Measurements from ENCODE around the gene TSPEAR. TPM values are rescaled to one million over a fixed set of nuclear protein-coding genes. Genes with fewer than 3 reads are reported as not detected.
"Not testable (repeated sequence)": the region's sequence is repeated elsewhere in the genome, so short reads cannot be mapped to it uniquely, and the experiment has no call there.

Gene TSPEAR
- polyA plus RNA-seq, 1 of the 3 experiments (the other 2 are of a cell fraction) = 0.08 TPM

DNA sequence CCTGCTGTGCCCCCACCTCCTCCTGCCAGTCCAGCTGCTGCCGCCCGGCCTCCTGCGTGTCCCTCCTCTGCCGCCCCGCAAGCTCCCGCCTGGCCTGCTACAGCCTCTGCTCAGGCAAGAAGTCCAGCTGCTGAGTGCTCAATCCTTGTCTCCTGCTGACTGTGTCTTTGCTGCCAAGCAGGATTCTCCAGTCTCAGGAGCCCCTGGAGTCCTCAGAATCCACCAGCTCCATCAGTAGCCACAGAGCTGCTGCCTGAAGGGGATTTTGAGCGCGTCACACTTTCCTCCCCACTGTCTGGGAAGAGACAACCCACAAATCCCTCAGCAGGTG lies 64.2 kb downstream of the TSPEAR start:
- Histone ChIP-seq H3K79me2 (ENCODE audit: insufficient read depth) (no peaks in the 10 kb centered on the region), H3K27ac (ENCODE audit: low read depth in 2 of 2, low read length in 1 of 2) (no peak overlapping the region), H3K36me3 (replicated peaks in 1 of 2; ENCODE audit: control insufficient read depth in 1 of 2, insufficient read depth in 2 of 2, low read length in 1 of 2) (no peaks in the 10 kb centered on the region), H3K9me3 (0 out of 2 replicates have a peak, but pooled peaks cover 5% of the 10 kb centered on the region), H3K9me2 (no peaks in the 10 kb centered on the region), H3K9ac (no peak overlapping the region), H3K4me1 (ENCODE audit: control insufficient read depth in 1 of 2, insufficient read depth in 2 of 2, low read depth in 1 of 2, low read length in 1 of 2) (no peaks in the 10 kb centered on the region), H2AFZ (ENCODE audit: low read depth) (no peak overlapping the region), H3F3A (replicated peaks; ENCODE audit: insufficient read depth) (no peaks in the 10 kb centered on the region), H4K20me1 (ENCODE audit: insufficient read depth) (no peaks in the 10 kb centered on the region), H3K27me3 (ENCODE audit: insufficient read depth) (peaks cover 38% of the 10 kb centered on the region), H3K4me2 (no peak overlapping the region), H3K4me3 (ENCODE audit: low read depth in 2 of 2, low read length in 1 of 2) (no peak overlapping the region)
- whole genome bisulfite sequencing (ENCODE audit: low lambda C conversion rate) = 14% methylated on average over 6 of the region's 8 CpGs
- POLR2A ChIA-PET = no interaction called here
- no peak for DNase-seq
- TF ChIP-seq CHD2 (IDR thresholded peaks at IDR 0.05; ENCODE audit: low read length, partially characterized antibody) (no peak), YY1 (IDR thresholded peaks at IDR 0.05; ENCODE audit: low read depth) (no peak), GABPA (IDR thresholded peaks at IDR 0.05; ENCODE audit: low read depth) (no peak), SMC3 (IDR thresholded peaks at IDR 0.05; ENCODE audit: low read depth, low read length) (no peak), MXI1 (IDR thresholded peaks at IDR 0.05; ENCODE audit: low read depth, low read length) (no peak), SIN3A (IDR thresholded peaks at IDR 0.05; ENCODE audit: borderline replicate concordance, low read depth, low read length) (no peak), FOXJ3 (CRISPR knock-in tag; IDR thresholded peaks at IDR 0.05) (no peak)
- TF ChIP-seq, protein P1, sequence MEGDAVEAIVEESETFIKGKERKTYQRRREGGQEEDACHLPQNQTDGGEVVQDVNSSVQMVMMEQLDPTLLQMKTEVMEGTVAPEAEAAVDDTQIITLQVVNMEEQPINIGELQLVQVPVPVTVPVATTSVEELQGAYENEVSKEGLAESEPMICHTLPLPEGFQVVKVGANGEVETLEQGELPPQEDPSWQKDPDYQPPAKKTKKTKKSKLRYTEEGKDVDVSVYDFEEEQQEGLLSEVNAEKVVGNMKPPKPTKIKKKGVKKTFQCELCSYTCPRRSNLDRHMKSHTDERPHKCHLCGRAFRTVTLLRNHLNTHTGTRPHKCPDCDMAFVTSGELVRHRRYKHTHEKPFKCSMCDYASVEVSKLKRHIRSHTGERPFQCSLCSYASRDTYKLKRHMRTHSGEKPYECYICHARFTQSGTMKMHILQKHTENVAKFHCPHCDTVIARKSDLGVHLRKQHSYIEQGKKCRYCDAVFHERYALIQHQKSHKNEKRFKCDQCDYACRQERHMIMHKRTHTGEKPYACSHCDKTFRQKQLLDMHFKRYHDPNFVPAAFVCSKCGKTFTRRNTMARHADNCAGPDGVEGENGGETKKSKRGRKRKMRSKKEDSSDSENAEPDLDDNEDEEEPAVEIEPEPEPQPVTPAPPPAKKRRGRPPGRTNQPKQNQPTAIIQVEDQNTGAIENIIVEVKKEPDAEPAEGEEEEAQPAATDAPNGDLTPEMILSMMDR (IDR thresholded peaks at IDR 0.05) = no peak
- TF ChIP-seq, protein P2, sequence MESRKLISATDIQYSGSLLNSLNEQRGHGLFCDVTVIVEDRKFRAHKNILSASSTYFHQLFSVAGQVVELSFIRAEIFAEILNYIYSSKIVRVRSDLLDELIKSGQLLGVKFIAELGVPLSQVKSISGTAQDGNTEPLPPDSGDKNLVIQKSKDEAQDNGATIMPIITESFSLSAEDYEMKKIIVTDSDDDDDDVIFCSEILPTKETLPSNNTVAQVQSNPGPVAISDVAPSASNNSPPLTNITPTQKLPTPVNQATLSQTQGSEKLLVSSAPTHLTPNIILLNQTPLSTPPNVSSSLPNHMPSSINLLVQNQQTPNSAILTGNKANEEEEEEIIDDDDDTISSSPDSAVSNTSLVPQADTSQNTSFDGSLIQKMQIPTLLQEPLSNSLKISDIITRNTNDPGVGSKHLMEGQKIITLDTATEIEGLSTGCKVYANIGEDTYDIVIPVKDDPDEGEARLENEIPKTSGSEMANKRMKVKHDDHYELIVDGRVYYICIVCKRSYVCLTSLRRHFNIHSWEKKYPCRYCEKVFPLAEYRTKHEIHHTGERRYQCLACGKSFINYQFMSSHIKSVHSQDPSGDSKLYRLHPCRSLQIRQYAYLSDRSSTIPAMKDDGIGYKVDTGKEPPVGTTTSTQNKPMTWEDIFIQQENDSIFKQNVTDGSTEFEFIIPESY (IDR thresholded peaks at IDR 0.05; ENCODE audit: borderline replicate concordance, low read depth) = no peak
- TF ChIP-seq, protein P3, sequence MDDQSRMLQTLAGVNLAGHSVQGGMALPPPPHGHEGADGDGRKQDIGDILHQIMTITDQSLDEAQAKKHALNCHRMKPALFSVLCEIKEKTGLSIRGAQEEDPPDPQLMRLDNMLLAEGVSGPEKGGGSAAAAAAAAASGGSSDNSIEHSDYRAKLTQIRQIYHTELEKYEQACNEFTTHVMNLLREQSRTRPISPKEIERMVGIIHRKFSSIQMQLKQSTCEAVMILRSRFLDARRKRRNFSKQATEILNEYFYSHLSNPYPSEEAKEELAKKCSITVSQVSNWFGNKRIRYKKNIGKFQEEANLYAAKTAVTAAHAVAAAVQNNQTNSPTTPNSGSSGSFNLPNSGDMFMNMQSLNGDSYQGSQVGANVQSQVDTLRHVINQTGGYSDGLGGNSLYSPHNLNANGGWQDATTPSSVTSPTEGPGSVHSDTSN (IDR thresholded peaks at IDR 0.05) = no peak
- TF ChIP-seq, protein P4, sequence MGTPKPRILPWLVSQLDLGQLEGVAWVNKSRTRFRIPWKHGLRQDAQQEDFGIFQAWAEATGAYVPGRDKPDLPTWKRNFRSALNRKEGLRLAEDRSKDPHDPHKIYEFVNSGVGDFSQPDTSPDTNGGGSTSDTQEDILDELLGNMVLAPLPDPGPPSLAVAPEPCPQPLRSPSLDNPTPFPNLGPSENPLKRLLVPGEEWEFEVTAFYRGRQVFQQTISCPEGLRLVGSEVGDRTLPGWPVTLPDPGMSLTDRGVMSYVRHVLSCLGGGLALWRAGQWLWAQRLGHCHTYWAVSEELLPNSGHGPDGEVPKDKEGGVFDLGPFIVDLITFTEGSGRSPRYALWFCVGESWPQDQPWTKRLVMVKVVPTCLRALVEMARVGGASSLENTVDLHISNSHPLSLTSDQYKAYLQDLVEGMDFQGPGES (IDR thresholded peaks at IDR 0.05; ENCODE audit: low read depth, low read length) = no peak
- TF ChIP-seq, protein P5, sequence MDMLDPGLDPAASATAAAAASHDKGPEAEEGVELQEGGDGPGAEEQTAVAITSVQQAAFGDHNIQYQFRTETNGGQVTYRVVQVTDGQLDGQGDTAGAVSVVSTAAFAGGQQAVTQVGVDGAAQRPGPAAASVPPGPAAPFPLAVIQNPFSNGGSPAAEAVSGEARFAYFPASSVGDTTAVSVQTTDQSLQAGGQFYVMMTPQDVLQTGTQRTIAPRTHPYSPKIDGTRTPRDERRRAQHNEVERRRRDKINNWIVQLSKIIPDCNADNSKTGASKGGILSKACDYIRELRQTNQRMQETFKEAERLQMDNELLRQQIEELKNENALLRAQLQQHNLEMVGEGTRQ (IDR thresholded peaks at IDR 0.05; ENCODE audit: borderline replicate concordance, low read depth, low read length) = no peak
- CTCF ChIA-PET = no interaction called here

DNA sequence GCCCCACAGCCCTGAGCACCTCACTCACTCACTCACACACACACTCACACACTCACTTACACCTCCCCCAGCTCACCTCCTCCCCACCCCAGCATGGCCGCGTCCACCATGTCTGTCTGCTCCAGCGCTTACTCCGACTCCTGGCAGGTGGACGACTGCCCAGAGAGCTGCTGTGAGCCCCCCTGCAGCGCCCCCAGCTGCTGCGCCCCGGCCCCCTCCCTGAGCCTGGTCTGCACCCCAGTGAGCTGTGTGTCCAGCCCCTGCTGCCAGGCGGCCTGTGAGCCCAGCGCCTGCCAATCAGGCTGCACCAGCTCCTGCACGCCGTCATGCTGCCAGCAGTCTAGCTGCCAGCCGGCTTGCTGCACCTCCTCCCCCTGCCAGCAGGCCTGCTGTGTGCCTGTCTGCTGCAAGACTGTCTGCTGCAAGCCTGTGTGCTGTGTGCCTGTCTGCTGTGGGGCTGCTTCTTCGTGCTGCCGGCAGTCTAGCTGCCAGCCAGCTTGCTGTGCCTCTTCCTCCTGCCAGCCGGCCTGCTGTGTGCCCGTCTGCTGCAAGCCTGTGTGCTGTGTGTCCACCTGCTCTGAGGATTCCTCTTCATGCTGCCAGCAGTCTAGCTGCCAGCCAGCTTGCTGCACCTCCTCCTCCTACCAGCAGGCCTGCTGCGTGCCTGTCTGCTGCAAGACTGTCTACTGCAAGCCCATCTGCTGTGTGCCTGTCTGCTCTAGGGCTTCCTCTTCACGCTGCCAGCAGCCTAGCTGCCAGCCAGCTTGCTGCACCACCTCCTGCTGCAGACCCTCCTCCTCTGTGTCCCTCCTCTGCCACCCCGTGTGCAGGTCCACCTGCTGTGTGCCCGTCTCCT lies 64.8 kb downstream of the TSPEAR start, which contains the start of gene KRTAP10-11:
TSS of gene KRTAP10-11 (plus strand) at position 49 of the 856 bp plus-strand sequence. CDS start at position 94, 45 bp downstream.
- CTCF ChIA-PET; POLR2A ChIA-PET; H2AFZ ChIP-seq (ENCODE audit: low read depth); H3K9me3 ChIP-seq; H3K4me1 ChIP-seq (ENCODE audit: control insufficient read depth in 1 of 2, insufficient read depth in 2 of 2, low read depth in 1 of 2, low read length in 1 of 2); DNase-seq; H3F3A ChIP-seq (replicated peaks; ENCODE audit: insufficient read depth); H3K4me3 ChIP-seq (ENCODE audit: low read depth in 2 of 2, low read length in 1 of 2); H3K4me2 ChIP-seq; H3K36me3 ChIP-seq (replicated peaks in 1 of 2; ENCODE audit: control insufficient read depth in 1 of 2, insufficient read depth in 2 of 2, low read length in 1 of 2); H4K20me1 ChIP-seq (ENCODE audit: insufficient read depth); H3K79me2 ChIP-seq (ENCODE audit: insufficient read depth); H3K9ac ChIP-seq; H3K27ac ChIP-seq (ENCODE audit: low read depth in 2 of 2, low read length in 1 of 2); H3K9me2 ChIP-seq: not testable (repeated sequence)
- WGBS (ENCODE audit: low lambda C conversion rate) = 15% methylated on average over 8 of the region's 21 CpGs
- peaks cover 35% of the 10 kb centered on the region for H3K27me3 ChIP-seq (ENCODE audit: insufficient read depth)

All from SK-N-SH (cell line).